Type B pancreatic cell (in vitro differentiated cells): Measurements from ENCODE around the gene RSF1. TPM values are rescaled to one million over a fixed set of nuclear protein-coding genes. Genes with fewer than 3 reads are reported as not detected.
A peak's percentile ranks its signal among the peaks of the same experiment; 100 is the strongest.
"Not testable (repeated sequence)": the region's sequence is repeated elsewhere in the genome, so short reads cannot be mapped to it uniquely, and the experiment has no call there.

Source experiments
- DNase-seq: peaks from one replicate; pipeline ENCODE4 v3.0.0; 2021; ENCODE audit warnings: mixed read lengths; ENCODE audit not compliant: unreplicated experiment; ENCODE audit errors: extremely low spot score
- H3K27ac Mint-ChIP-seq: 2 replicates; pipeline ENCODE4 v1.8.0; 2021; ENCODE audit warnings: mild to moderate bottlenecking, mixed read lengths
- H3K27me3 Mint-ChIP-seq: 2 replicates; pipeline ENCODE4 v1.8.0; 2021; ENCODE audit warnings: mixed read lengths
- H3K36me3 Mint-ChIP-seq: 2 replicates; pipeline ENCODE4 v1.8.0; 2021; ENCODE audit warnings: mixed read lengths
- H3K4me1 Mint-ChIP-seq: one replicate; pipeline ENCODE4 v1.8.0; 2021; ENCODE audit warnings: mixed read lengths; ENCODE audit not compliant: unreplicated experiment
- H3K4me3 Mint-ChIP-seq: 2 replicates; pipeline ENCODE4 v1.8.0; 2021; ENCODE audit warnings: mild to moderate bottlenecking, mixed read lengths
- H3K9me3 Mint-ChIP-seq: 2 replicates; pipeline ENCODE4 v1.8.0; 2021; ENCODE audit warnings: mixed read lengths
- total RNA-seq: library from RNA; stranded (reverse); gene quantifications from 2 replicates; pipeline ENCODE4 v1.2.1, GENCODE V29; 2021; ENCODE audit warnings: low replicate concordance
- TF ChIP-seq, protein P1 (sequence below): fragments of 200-600 bp; sonication (generic); conservative IDR thresholded peaks from 2 replicates; pipeline ENCODE4 v1.5.0; 2021; ENCODE audit warnings: antibody characterized with exemption, mild to moderate bottlenecking

RSF1 gene
- total RNA-seq, 1 donor from 2014 or later, result 74.2 TPM

DNA sequence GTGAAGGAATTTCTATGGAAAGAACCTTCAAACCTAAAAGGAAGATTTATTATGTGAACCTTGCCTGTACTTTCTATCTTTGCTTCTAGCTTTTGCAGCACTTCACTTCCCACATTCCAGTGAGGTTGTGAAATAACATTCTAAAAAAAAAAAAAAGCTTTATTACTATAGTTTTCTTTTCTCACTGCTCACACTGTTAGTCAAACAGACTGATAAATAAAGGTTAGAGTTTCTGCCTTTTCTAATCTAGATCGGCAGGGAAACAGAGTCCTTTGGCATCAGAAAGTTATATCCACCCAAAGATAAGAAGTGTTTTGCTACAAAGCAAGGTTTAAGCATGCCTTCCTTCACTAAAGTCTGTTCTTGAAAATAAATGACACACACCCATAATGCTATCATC is 3.3 kb upstream of the RSF1 start:
- Mint-ChIP-seq H3K27ac (peak overlapping the region; percentile 58), H3K36me3 (no peaks in the 10 kb centered on the region), H3K27me3 (no peaks in the 10 kb centered on the region), H3K9me3 (no peaks in the 10 kb centered on the region), H3K4me3 (peak overlapping the region; percentile 62), H3K4me1 (peaks cover 16% of the 10 kb centered on the region)
- TF ChIP-seq, protein P1, sequence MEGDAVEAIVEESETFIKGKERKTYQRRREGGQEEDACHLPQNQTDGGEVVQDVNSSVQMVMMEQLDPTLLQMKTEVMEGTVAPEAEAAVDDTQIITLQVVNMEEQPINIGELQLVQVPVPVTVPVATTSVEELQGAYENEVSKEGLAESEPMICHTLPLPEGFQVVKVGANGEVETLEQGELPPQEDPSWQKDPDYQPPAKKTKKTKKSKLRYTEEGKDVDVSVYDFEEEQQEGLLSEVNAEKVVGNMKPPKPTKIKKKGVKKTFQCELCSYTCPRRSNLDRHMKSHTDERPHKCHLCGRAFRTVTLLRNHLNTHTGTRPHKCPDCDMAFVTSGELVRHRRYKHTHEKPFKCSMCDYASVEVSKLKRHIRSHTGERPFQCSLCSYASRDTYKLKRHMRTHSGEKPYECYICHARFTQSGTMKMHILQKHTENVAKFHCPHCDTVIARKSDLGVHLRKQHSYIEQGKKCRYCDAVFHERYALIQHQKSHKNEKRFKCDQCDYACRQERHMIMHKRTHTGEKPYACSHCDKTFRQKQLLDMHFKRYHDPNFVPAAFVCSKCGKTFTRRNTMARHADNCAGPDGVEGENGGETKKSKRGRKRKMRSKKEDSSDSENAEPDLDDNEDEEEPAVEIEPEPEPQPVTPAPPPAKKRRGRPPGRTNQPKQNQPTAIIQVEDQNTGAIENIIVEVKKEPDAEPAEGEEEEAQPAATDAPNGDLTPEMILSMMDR, result no peak
- no peak for DNase-seq

DNA sequence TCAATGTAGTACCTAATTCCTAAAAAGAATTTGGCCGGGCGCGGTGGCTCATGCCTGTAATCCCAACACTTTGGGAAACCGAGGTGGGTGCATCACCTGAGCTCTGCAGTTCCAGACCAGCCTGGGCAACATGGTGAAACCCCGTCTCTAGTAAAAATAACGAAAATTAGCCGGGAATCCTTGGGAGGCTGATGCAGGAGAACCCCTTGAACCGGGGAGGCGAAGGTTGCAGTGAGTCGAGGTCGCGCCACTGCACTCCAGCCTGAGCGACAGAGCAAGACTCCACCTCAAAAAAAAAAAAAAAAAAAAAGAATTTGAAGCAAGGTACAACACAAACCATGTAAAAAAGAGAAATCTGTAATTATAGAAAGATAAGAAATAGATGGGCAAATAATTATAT is 1.6 kb upstream of the RSF1 start:
- H3K27me3 Mint-ChIP-seq, H3K27ac Mint-ChIP-seq, DNase-seq, H3K36me3 Mint-ChIP-seq, H3K9me3 Mint-ChIP-seq: not testable (repeated sequence)
- H3K4me1 Mint-ChIP-seq, result peaks cover 20% of the 10 kb centered on the region
- H3K4me3 Mint-ChIP-seq, result peak overlapping the region; percentile 52

DNA sequence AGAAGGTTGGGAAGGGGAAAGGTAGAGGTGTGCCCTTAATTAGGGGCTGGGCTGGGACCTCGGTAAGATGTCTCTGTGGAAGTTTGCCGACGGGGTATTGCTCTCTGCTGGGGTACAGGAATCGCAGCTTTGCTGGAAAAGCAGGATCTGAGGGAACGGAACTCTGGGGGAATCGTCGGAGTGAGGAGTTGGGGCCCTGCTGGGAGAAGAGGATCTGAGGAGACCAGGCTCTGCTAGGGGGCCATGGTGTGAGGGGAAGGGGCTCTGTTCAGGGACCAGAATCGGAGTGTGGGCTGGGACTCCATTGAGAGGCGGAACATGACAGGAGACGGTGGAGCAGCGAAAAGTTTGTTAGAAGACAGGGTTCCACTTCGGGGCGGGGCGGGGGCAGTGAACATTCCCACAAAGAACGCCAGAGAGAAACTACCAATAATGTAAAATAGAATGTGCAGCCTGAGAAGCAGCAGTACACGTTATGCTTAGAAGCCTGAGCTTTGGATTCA is 878 bp upstream of the RSF1 start:
- Mint-ChIP-seq H3K36me3 (no peaks in the 10 kb centered on the region), H3K4me3 (peak overlapping the region; percentile 100)
- no peak for DNase-seq

DNA sequence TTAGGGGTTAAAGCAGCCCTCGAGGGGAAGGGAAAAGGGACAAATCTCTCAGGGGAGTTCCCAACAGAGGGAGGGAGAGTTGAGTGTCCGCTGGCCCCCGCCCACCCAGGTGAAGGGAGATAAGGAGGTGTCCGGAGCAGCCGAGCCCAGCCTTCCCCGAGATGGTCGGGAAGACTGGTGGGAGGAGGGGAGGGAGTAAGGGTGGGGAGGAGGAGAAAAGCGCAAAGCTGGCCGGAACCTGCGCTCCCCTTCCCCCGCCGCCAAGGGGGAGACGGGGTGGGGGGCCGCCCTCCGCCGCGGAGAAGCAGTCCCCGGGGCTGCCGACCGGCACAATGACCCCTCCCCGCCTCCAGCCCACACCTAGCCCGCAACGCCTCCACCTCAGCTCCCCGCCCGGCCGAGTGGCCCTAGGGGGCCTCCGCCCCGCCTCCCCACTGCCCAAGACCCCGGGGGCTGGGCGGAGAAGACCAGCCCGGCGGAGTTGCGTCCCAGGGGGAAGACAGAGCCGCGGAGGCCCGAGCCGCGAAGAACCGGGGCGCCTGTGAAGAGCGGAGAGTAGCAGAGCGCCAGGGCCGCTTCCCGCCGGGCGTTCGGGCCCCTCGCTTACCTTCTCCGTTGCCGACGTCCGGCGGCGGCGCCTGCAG is 479 bp downstream of the RSF1 start:
- peaks cover 24% of the 10 kb centered on the region for H3K4me1 Mint-ChIP-seq
- H3K36me3 Mint-ChIP-seq, result peaks cover 4% of the 10 kb centered on the region
- H3K4me3 Mint-ChIP-seq, result peak overlapping the region; percentile 100

More for the DNA sequence above, 878 bp upstream of the RSF1 start:
- Mint-ChIP-seq H3K4me1 (peaks cover 24% of the 10 kb centered on the region), H3K9me3 (no peaks in the 10 kb centered on the region), H3K27ac (peak overlapping the region; percentile 95), H3K27me3 (no peaks in the 10 kb centered on the region)
- TF ChIP-seq, protein P1, result no peak

DNA sequence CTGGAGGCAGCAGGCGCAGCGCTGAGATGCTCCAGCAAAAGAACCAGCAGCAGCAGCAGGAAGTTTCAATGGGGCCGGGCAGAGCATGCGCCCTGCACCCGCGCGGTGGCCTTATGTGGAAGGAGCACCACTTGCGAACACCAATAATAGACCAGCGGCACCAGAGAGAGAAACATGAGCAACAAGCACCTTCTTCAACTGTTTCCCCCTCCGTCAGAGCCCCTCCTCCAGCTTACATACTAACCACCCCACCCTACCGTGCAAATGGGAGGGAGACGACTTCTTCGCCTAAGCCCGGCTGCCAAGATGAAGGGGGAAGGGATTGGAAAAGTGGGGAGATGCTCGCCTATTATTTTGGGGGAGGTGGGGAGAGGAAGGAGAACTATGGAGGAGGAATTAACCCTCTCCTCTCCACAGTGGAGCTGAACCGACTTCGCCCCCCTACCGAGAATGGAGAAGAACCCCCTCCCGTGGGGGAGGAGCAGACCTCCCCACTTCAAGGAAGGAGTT is 1.1 kb downstream of the RSF1 start:
- Mint-ChIP-seq H3K4me1 (peaks cover 24% of the 10 kb centered on the region), H3K27ac (peak overlapping the region; percentile 96), H3K27me3 (no peaks in the 10 kb centered on the region), H3K9me3 (no peaks in the 10 kb centered on the region), H3K4me3 (peak overlapping the region; percentile 100), H3K36me3 (peaks cover 4% of the 10 kb centered on the region)
- DNase-seq, result peak; percentile 82
- TF ChIP-seq, protein P1, result peak; percentile 59

More for the DNA sequence above, 479 bp downstream of the RSF1 start:
- TF ChIP-seq, protein P1, result no peak
- no peaks in the 10 kb centered on the region for H3K9me3 Mint-ChIP-seq
- H3K27me3 Mint-ChIP-seq, result no peaks in the 10 kb centered on the region
- peak overlapping the region; percentile 96 for H3K27ac Mint-ChIP-seq
- DNase-seq, result peak; percentile 75

DNA sequence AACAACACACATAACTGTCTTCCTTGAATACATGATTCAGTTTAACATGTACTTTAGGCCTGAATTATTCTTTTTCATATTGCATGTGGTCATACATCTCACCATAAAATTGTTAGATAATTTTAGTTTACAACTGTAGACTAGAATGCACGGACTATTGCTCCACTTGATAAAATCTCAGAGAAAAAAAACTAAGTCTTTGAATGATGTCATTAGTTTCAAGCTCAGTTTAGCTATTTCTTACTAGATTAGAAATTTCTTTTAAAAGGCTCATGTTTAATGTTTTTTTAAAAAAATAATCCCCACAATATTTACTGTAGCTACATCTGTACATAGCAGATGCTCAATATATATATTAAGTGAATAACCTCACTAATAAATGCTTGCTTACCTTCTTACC is 5.1 kb downstream of the RSF1 start:
- peaks cover 8% of the 10 kb centered on the region for H3K4me1 Mint-ChIP-seq
- H3K27ac Mint-ChIP-seq, result no peak overlapping the region
- TF ChIP-seq, protein P1, result no peak
- no peak for DNase-seq
- H3K4me3 Mint-ChIP-seq, result no peak overlapping the region
- no peaks in the 10 kb centered on the region for H3K27me3 Mint-ChIP-seq
- no peaks in the 10 kb centered on the region for H3K9me3 Mint-ChIP-seq
- H3K36me3 Mint-ChIP-seq, result peaks cover 9% of the 10 kb centered on the region
